B cell (primary cell): ENCODE results near the gene HOGA1. TPM values are rescaled to one million over a fixed set of nuclear protein-coding genes. Genes with fewer than 3 reads are reported as not detected.
"Not testable (repeated sequence)": the region's sequence is repeated elsewhere in the genome, so short reads cannot be mapped to it uniquely, and the experiment has no call there.

Source experiments
- ATAC-seq: fragments of 200-7000 bp; cut with Tn5 transposase; one replicate; pipeline ENCODE4 v1.10.0; 2021; ENCODE audit warnings: low read depth, mild to moderate bottlenecking, moderate number of reproducible peaks, moderate library complexity
- CTCF ChIA-PET: fragments of 350-600 bp; sonication (Branson Sonifier 250); formaldehyde crosslinking; loops from one replicate; lab custom pipeline; 2021; ENCODE audit warnings: antibody characterized with exemption, inconsistent platforms; lab: Charles Lee
- POLR2A ChIA-PET: fragments of 350-600 bp; sonication (Branson Sonifier 250); formaldehyde crosslinking; loops from one replicate; lab custom pipeline; 2021; ENCODE audit warnings: antibody characterized with exemption; lab: Charles Lee
- DNase-seq: peaks from one replicate; pipeline ENCODE4 v3.0.0; 2013
- H2AFZ ChIP-seq: 2 replicates; pipeline ENCODE4 v1.6.1; 2012; ENCODE audit warnings: mild to moderate bottlenecking, low read depth, low read length; ENCODE audit not compliant: insufficient read depth, poor library complexity, severe bottlenecking
- H3K27ac ChIP-seq, 2 donors: 1 replicate in 1 of 2; 2 replicates in 1 of 2; pipeline ENCODE4 v1.5.1; 2012 to 2013; ENCODE audit warnings: low read length in 2 of 2, mild to moderate bottlenecking in 2 of 2, moderate library complexity in 1 of 2
- H3K27me3 ChIP-seq, 4 experiments: fragments of 200-600 bp in 1 of 4; sonication (generic) in 1 of 4; replicated peaks in 1 of 4; 1 replicate in 2 of 4; 2 replicates in 2 of 4; pipeline versions ENCODE4 v1.6.1 to v1.7.0; 2013 to 2016; ENCODE audit warnings: low read length in 3 of 4, mild to moderate bottlenecking in 2 of 4, mixed read lengths in 1 of 4, moderate library complexity in 1 of 4; ENCODE audit not compliant: insufficient read depth in 4 of 4, control insufficient read depth in 3 of 4; ENCODE audit errors: control extremely low read depth in 1 of 4
- H3K36me3 ChIP-seq, 2 experiments: replicated peaks in 1 of 2; 1 replicate in 1 of 2; 2 replicates in 1 of 2; pipeline versions ENCODE4 v1.6.1 to v1.7.1; 2013; ENCODE audit warnings: low read length in 1 of 2; ENCODE audit not compliant: insufficient read depth in 2 of 2, control insufficient read depth in 1 of 2; ENCODE audit errors: control extremely low read depth in 1 of 2, extremely low read depth in 1 of 2
- H3K4me1 ChIP-seq, 2 donors: fragments of 200-600 bp in 1 of 2; sonication (generic) in 1 of 2; 1 replicate in 1 of 2; 2 replicates in 1 of 2; pipeline versions ENCODE4 v1.5.1 to v1.6.1; 2013 to 2017; ENCODE audit warnings: low read length in 2 of 2; ENCODE audit not compliant: control insufficient read depth in 2 of 2, insufficient read depth in 2 of 2
- H3K4me2 ChIP-seq: replicated peaks from 2 replicates; pipeline ENCODE3; 2012; ENCODE audit warnings: mild to moderate bottlenecking, low read depth, low read length; ENCODE audit not compliant: poor library complexity, severe bottlenecking
- H3K4me3 ChIP-seq, 5 experiments: fragments of 200-600 bp in 1 of 5; sonication (generic) in 1 of 5; 1 replicate in 3 of 5; 2 replicates in 2 of 5; pipeline versions ENCODE4 v1.5.1 to v1.7.0; 2011 to 2016; ENCODE audit warnings: low read length in 4 of 5, mild to moderate bottlenecking in 4 of 5, low read depth in 2 of 5, control low read depth in 1 of 5, moderate library complexity in 1 of 5; ENCODE audit not compliant: insufficient read depth in 1 of 5; ENCODE audit errors: control extremely low read depth in 1 of 5, extremely low read depth in 1 of 5
- H3K79me2 ChIP-seq: fragments of 200-600 bp; sonication (generic); one replicate; pipeline ENCODE4 v1.6.0; 2016; ENCODE audit warnings: low read length; ENCODE audit not compliant: control insufficient read depth, insufficient read depth
- H3K9ac ChIP-seq: fragments of 200-600 bp; sonication (generic); 2 replicates; pipeline ENCODE4 v1.6.1; 2017; ENCODE audit warnings: mild to moderate bottlenecking, low read length, moderate library complexity
- H3K9me3 ChIP-seq, 3 donors: one replicate each; pipeline versions ENCODE4 v1.6.1 to v1.7.1; 2013; ENCODE audit warnings: low read length in 2 of 3; ENCODE audit not compliant: control insufficient read depth in 2 of 3, insufficient read depth in 1 of 3; ENCODE audit errors: control extremely low read depth in 1 of 3
- H4K20me1 ChIP-seq: 2 replicates; pipeline ENCODE4 v1.6.0; 2012; ENCODE audit warnings: mild to moderate bottlenecking, low read length; ENCODE audit not compliant: insufficient read depth, control insufficient read depth, poor library complexity, severe bottlenecking
- H3K27ac Mint-ChIP-seq: one replicate; pipeline ENCODE4 v1.8.0; 2021; ENCODE audit warnings: mixed read lengths
- H3K27me3 Mint-ChIP-seq: one replicate; pipeline ENCODE4 v1.8.0; 2021; ENCODE audit warnings: mixed read lengths
- H3K4me1 Mint-ChIP-seq: one replicate; pipeline ENCODE4 v1.8.0; 2021; ENCODE audit warnings: mixed read lengths
- H3K4me3 Mint-ChIP-seq: one replicate; pipeline ENCODE4 v1.8.0; 2021; ENCODE audit warnings: mixed read lengths
- H3K9me3 Mint-ChIP-seq: one replicate; pipeline ENCODE4 v1.8.0; 2022; ENCODE audit warnings: mixed read lengths; ENCODE audit not compliant: insufficient read depth
- EZH2 ChIP-seq: IDR thresholded peaks from 2 replicates; pipeline ENCODE4 v1.6.1; 2012; ENCODE audit warnings: borderline replicate concordance, low read depth, mild to moderate bottlenecking, moderate library complexity, low read length; ENCODE audit not compliant: insufficient read depth, poor library complexity, severe bottlenecking
- WGBS: methylation state at CpG from one replicate; pipeline ENCODE4 v1.1.5; 2013; ENCODE audit warnings: missing lambda C conversion rate; ENCODE audit not compliant: insufficient coverage; 5-methylcytosine and 5-hydroxymethylcytosine counted together
- intact Hi-C: fragments of 100-400 bp; cut with micrococcal nuclease; formaldehyde crosslinking; loops from one replicate; pipeline ENCODE4 v1.10.0; 2022
- polyA plus RNA-seq: library from polyadenylated mRNA; depleted of rRNA; stranded (reverse); fragments of >200 nt; gene quantifications from 2 replicates; pipeline ENCODE4 v1.2.3, GENCODE V29; 2012
- total RNA-seq, 2 donors: library from RNA; stranded (reverse); fragments of 120-200 nt in 1 of 2; gene quantifications; 1 replicate in 1 of 2; 2 replicates in 1 of 2; pipeline versions ENCODE4 v1.2.3 to v1.2.4, GENCODE V29; 2013 to 2022
- TF ChIP-seq, protein P1 (sequence below): fragments of 200-600 bp; IDR thresholded peaks from one replicate; pipeline ENCODE4 v1.8.0; 2022; ENCODE audit warnings: antibody characterized with exemption, mild to moderate bottlenecking

Gene HOGA1
- total and polyA plus RNA-seq, 2 donors (not counting 1 experiment from before 2014, with no cell fraction given), result not detected

DNA sequence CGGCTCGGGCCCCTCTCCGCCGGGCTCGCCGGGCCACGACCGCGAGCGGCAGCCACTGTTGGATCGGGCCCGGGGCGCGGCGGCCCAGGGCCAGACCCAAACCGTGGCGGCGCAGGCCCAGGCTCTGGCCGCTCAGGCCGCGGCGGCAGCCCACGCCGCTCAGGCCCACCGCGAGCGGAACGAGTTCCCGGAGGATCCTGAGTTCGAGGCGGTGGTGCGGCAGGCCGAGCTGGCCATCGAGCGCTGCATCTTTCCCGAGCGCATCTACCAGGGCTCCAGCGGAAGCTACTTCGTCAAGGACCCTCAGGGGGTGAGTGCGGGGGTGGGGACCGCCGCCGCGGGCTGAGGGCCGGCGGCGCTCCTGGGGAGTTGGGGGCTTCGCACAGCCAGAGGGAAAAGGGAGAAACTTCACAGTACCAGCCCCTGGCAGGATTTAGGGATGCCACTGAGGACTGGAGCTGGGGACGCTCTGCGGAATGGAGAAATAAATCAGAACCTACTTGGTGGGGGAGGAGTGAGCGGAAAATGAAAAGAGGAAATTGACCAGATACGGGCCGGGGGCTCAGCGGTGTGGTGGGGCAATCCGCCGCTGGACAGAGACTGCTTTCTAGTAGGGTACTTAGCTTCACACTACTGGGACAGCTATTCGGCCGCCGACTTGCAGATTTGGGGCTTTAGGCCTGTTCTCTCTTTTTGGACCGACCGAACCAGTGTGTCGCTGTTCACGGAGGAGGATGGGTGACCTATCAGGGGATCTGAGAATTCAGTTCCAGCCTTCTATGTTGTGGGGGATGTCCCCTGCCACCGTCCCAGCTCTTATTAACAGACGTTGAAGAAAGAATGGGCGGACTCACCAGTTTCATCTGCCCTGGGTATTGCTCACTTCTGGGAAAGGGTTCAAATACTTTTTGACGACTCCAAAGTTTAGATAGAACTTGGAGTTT, 57.0 kb downstream of the HOGA1 start:
- peaks cover 37% of the 10 kb centered on the region for H3K79me2 ChIP-seq
- peak overlapping the region; percentile 99 for H3K4me3 Mint-ChIP-seq
- ATAC-seq, result peak; percentile 1
- peak overlapping the region; percentile 99 for H3K4me2 ChIP-seq
- H3K4me3 ChIP-seq, result peak overlapping the region; percentile 43 to 84 (median 77)
- H3K27me3 Mint-ChIP-seq, result no peaks in the 10 kb centered on the region
- peaks cover 22% of the 10 kb centered on the region for H3K4me1 Mint-ChIP-seq
- H3K36me3 ChIP-seq, result peaks cover 0 to 14% of the 10 kb centered on the region in 2 experiments
- no peaks in the 10 kb centered on the region for H3K9me3 ChIP-seq
- H4K20me1 ChIP-seq, result no peaks in the 10 kb centered on the region
- peak overlapping the region; percentile 85 for H3K9ac ChIP-seq
- WGBS, result under 1% methylated on average over 59 of the region's 67 CpGs
- peaks cover 8 to 18% of the 10 kb centered on the region in 2 donors for H3K4me1 ChIP-seq
- intact Hi-C loops, result loop anchor here (1.0 to 2.0 kb wide), 6 partner anchors 8 to 240 kb away; partner anchors contain the start of genes AVPI1, MORN4, RRP12 and ZFYVE27
- no peak for TF ChIP-seq EZH2
- TF ChIP-seq, protein P1, sequence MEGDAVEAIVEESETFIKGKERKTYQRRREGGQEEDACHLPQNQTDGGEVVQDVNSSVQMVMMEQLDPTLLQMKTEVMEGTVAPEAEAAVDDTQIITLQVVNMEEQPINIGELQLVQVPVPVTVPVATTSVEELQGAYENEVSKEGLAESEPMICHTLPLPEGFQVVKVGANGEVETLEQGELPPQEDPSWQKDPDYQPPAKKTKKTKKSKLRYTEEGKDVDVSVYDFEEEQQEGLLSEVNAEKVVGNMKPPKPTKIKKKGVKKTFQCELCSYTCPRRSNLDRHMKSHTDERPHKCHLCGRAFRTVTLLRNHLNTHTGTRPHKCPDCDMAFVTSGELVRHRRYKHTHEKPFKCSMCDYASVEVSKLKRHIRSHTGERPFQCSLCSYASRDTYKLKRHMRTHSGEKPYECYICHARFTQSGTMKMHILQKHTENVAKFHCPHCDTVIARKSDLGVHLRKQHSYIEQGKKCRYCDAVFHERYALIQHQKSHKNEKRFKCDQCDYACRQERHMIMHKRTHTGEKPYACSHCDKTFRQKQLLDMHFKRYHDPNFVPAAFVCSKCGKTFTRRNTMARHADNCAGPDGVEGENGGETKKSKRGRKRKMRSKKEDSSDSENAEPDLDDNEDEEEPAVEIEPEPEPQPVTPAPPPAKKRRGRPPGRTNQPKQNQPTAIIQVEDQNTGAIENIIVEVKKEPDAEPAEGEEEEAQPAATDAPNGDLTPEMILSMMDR, result no peak
- ChIA-PET CTCF (interaction anchor here (1.1 kb wide), 1 partner anchor 36 kb away, joined by 5 read pairs; no protein-coding TSS in a partner anchor), POLR2A (interaction anchor here (0.6 to 1.9 kb wide), 3 partner anchors 9 to 95 kb away, joined by 3 to 7 read pairs (median 7); partner anchors contain the start of genes AVPI1 and ZFYVE27)
- H2AFZ ChIP-seq, result peak overlapping the region; percentile 63
- peak overlapping the region; percentile 70 to 86 for H3K27ac ChIP-seq
- no peaks in the 10 kb centered on the region for H3K27me3 ChIP-seq
- H3K9me3 Mint-ChIP-seq, result no peaks in the 10 kb centered on the region
- H3K27ac Mint-ChIP-seq, result peak overlapping the region; percentile 97
- DNase-seq, result peak; percentile 66

DNA sequence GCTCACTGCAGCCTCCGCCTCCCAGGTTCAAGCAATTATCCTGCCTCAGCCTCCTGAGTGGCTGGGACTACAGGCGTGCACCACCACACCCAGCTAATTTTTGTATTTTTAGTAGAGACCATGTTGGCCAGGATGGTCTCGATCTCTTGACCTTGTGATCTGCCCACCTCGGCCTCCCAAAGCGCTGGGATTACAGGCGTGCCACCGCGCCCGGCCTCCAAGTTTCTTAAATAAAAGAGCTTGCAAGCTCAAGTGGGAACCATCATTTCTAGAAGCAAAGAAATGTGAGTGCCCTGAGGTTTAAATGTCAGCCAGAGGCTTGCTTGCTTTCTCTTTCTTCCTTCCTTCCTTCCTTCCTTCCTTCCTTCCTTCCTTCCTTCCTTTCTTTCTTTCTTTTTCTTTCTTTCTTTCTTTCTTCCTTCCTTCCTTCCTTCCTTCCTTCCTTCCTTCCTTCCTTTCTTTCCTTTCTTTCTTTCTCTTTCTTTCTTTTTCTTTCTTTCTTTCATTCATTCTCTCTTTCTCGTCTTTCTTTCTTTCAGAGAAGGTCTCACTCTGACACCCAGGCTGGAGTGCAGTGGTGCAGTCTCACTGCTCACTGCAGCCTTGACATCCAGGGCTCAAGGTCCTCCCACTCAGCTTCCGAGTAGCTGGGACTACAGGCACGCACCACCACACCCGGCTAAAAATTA, 58.4 kb downstream of the HOGA1 start:
- H4K20me1 ChIP-seq, POLR2A ChIA-PET, H3K9ac ChIP-seq, H2AFZ ChIP-seq, H3K27me3 ChIP-seq, H3K27ac ChIP-seq, intact Hi-C loops, H3K9me3 Mint-ChIP-seq, H3K9me3 ChIP-seq, H3K27ac Mint-ChIP-seq, DNase-seq, H3K4me2 ChIP-seq, H3K27me3 Mint-ChIP-seq, H3K4me3 ChIP-seq, ATAC-seq: not testable (repeated sequence)
- peaks cover 46% of the 10 kb centered on the region for H3K79me2 ChIP-seq
- peaks cover 24% of the 10 kb centered on the region for H3K4me1 Mint-ChIP-seq
- H3K4me3 Mint-ChIP-seq, result peak overlapping the region; percentile 54
- H3K4me1 ChIP-seq, result peaks cover 8 to 18% of the 10 kb centered on the region in 2 donors
- peaks cover 0 to 14% of the 10 kb centered on the region in 2 experiments for H3K36me3 ChIP-seq
- CTCF ChIA-PET, result interaction anchor here (1.2 kb wide), 1 partner anchor 44 kb away, joined by 3 read pairs; the partner anchor contains the start of gene AVPI1
- WGBS, result 91% methylated on average over 8 of the region's 13 CpGs
